H7 (cell line): ENCODE results near the gene MLLT6. TPM values are rescaled to one million over a fixed set of nuclear protein-coding genes. Genes with fewer than 3 reads are reported as not detected.

Experiments used
- DNase-seq: peaks from one replicate; pipeline ENCODE4 v3.0.0; 2012
- H3K27me3 ChIP-seq: 2 replicates; pipeline ENCODE4 v1.6.0; 2011; ENCODE audit warnings: mild to moderate bottlenecking, low read length; ENCODE audit not compliant: control insufficient read depth, insufficient read depth
- H3K36me3 ChIP-seq: replicated peaks from 2 replicates; pipeline ENCODE4 v1.5.1; 2011; ENCODE audit warnings: low read length; ENCODE audit not compliant: control insufficient read depth, insufficient read depth
- H3K4me3 ChIP-seq: 2 replicates; pipeline ENCODE4 v1.5.1; 2011; ENCODE audit warnings: low read depth, mild to moderate bottlenecking, control low read depth, low read length, moderate library complexity; ENCODE audit not compliant: insufficient read depth
- total RNA-seq: library from RNA; depleted of rRNA; stranded (reverse); fragments of >200 nt; shearing (Covaris generic); gene quantifications from 2 replicates; pipeline ENCODE4 v1.2.3, GENCODE V29; 2014

MLLT6 gene
- total RNA-seq, 1 experiment from 2014 or later = 17.8 TPM

GRCh38 chr17:38671939-38672720, 32.9 kb upstream of the MLLT6 start:
- Histone ChIP-seq H3K4me3 (peak overlapping the region; percentile 39), H3K36me3 (no peaks in the 10 kb centered on the region), H3K27me3 (peaks cover 87% of the 10 kb centered on the region)
- DNase-seq = peak; percentile 79

GRCh38 chr17:38672788-38673706, 32.0 kb upstream of the MLLT6 start:
- peak overlapping the region; percentile 52 for H3K4me3 ChIP-seq
- peak; percentile 77 for DNase-seq
- peaks cover 83% of the 10 kb centered on the region for H3K27me3 ChIP-seq

DNA sequence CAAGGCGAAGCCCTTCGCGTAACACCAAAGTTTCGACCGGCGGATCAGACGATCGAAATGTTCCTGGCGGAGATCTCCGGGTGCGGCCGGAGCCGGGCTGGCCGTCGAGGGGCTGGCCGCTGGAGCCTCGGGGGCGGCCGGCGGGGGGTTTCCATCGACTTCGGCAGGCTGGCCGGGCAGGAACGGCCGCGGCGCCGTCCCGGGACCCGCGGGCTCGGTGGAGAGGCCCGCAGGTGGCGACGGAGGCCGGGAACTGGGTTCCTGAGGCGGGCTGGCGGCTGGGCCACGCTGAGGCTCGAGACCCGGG, 31.4 kb upstream of the MLLT6 start:
- peak overlapping the region; percentile 52 for H3K4me3 ChIP-seq
- peak; percentile 80 for DNase-seq
- peaks cover 77% of the 10 kb centered on the region for H3K27me3 ChIP-seq
- no peaks in the 10 kb centered on the region for H3K36me3 ChIP-seq

More at GRCh38 chr17:38672788-38673706, 32.0 kb upstream of the MLLT6 start:
- H3K36me3 ChIP-seq = no peaks in the 10 kb centered on the region

DNA sequence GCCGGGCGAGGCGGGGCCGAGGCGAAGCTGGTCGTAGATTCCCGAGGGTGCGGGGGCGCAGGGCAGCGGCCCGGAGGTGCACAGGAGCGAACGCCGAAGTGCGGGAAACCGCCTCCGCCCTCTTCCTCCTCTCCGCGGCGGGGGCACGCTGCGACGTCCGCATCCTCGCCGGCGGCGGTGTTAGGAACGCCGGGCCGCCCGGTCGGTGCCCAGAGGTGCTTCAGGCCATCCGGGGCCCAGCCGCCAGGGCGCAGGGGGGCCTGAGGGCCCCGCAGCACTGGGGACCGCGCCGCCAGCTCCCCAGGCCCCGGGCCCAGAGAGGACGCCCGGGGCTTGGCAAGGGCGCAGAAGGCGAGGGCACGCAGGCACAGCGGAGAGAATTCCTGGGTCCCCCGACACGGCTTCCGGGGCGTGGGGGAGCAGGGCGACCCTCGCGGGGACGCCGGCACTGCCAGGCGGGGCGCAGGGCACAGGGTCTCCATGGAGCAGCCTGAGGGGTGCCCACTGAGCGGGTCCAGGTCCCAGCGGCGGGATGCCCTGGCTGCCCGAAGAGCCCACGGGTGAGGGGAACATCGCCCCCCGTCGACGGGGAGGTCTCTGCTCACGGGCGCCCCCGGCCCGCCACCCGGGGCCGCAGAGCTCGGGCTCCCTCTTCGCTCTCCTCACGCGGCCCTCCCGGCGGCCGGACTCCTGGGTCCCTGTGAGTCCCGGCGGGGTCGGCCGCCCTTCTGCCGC, 30.9 kb upstream of the MLLT6 start:
- no peak for DNase-seq
- no peaks in the 10 kb centered on the region for H3K36me3 ChIP-seq
- peaks cover 72% of the 10 kb centered on the region for H3K27me3 ChIP-seq
- peak overlapping the region; percentile 52 for H3K4me3 ChIP-seq

- peak within 1 kb of the TSS; percentile 52 for H3K4me3 ChIP-seq
- no peaks in the 10 kb centered on the region for H3K36me3 ChIP-seq
- H3K27me3 ChIP-seq = peaks cover 64% of the 10 kb centered on the region
- peak; percentile 99 for DNase-seq
These were observed 30.1 kb upstream of the MLLT6 start, which contains the start of gene EPOP for GRCh38 chr17:38674749-38675615. Gene EPOP (minus strand): TSS chr17:38674957. CDS start chr17:38674495, 462 bp downstream.

- peaks cover 47% of the 10 kb centered on the region for H3K27me3 ChIP-seq
- no peak overlapping the region for H3K4me3 ChIP-seq
- no peaks in the 10 kb centered on the region for H3K36me3 ChIP-seq
- DNase-seq = peak; percentile 90
These were observed 28.2 kb upstream of the MLLT6 start for GRCh38 chr17:38676706-38677504.

- peaks cover 40% of the 10 kb centered on the region for H3K27me3 ChIP-seq
These were observed 27.3 kb upstream of the MLLT6 start for GRCh38 chr17:38677819-38678218.

DNA sequence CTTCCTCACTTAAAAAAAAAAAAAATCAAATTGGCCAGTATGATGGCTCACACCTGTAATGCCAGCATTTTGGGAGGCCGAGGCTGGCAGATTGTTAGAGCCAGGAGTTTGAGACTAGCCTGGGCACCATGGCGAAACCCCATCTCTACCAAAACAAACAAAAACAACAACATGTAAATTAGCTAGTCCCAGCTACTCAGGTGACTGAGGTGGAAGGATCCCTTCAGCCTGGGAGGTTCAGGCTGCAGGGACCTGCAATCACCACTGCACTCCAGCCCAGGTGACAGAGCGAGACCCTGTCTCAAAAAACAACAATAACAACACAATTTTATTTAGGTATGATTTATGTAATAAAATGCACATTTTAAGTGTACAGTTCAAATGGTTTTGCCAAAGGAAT, 24.0 kb upstream of the MLLT6 start:
- H3K36me3 ChIP-seq = no peaks in the 10 kb centered on the region
- no peak for DNase-seq
- H3K27me3 ChIP-seq = peaks cover 11% of the 10 kb centered on the region

More at GRCh38 chr17:38677819-38678218, 27.3 kb upstream of the MLLT6 start:
- Histone ChIP-seq H3K36me3 (no peaks in the 10 kb centered on the region), H3K4me3 (no peak overlapping the region)
- no peak for DNase-seq

GRCh38 chr17:38685491-38685890, 19.6 kb upstream of the MLLT6 start:
- H3K27me3 ChIP-seq = 0 out of 2 replicates have a peak, but pooled peaks cover 2% of the 10 kb centered on the region
- H3K36me3 ChIP-seq = no peaks in the 10 kb centered on the region
- no peak for DNase-seq
- H3K4me3 ChIP-seq = no peak overlapping the region

More for the DNA sequence above, 24.0 kb upstream of the MLLT6 start:
- H3K4me3 ChIP-seq = no peak overlapping the region

DNA sequence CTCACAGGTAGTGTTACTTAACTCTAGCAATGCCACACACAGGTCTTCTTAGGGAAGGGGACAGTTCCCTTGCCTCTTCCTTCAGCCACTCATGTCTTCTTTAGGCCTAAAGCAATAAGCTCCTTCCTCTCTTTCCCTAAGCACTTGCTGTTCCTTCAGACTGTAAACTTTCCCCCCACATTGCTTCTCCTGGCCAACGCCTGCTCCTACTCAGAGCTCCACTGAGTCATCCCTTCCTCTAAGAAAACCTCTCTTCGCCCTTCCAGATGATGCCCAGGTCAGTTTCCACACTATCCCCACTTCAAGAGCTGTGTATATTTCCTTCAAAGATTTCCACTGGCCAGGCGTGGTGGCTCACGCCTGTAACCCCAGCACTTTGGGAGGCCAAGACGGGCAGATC, 17.8 kb upstream of the MLLT6 start:
- DNase-seq = no peak
- Histone ChIP-seq H3K27me3 (0 out of 2 replicates have a peak, but pooled peaks cover 2% of the 10 kb centered on the region), H3K4me3 (no peak overlapping the region), H3K36me3 (no peaks in the 10 kb centered on the region)

GRCh38 chr17:38690386-38690785, 14.7 kb upstream of the MLLT6 start:
- no peak overlapping the region for H3K4me3 ChIP-seq
- DNase-seq = no peak
- no peaks in the 10 kb centered on the region for H3K36me3 ChIP-seq
- peaks cover 2% of the 10 kb centered on the region; the same call in 1 of the 2 replicates for H3K27me3 ChIP-seq

- Histone ChIP-seq H3K36me3 (no peaks in the 10 kb centered on the region), H3K27me3 (no peaks in the 10 kb centered on the region; the same call in 1 of the 2 replicates), H3K4me3 (no peak overlapping the region)
- DNase-seq = no peak
These were observed 13.9 kb upstream of the MLLT6 start for GRCh38 chr17:38691154-38691553.
